ENCODE measurements around the gene MDGA2.

MDGA2 gene

DNA sequence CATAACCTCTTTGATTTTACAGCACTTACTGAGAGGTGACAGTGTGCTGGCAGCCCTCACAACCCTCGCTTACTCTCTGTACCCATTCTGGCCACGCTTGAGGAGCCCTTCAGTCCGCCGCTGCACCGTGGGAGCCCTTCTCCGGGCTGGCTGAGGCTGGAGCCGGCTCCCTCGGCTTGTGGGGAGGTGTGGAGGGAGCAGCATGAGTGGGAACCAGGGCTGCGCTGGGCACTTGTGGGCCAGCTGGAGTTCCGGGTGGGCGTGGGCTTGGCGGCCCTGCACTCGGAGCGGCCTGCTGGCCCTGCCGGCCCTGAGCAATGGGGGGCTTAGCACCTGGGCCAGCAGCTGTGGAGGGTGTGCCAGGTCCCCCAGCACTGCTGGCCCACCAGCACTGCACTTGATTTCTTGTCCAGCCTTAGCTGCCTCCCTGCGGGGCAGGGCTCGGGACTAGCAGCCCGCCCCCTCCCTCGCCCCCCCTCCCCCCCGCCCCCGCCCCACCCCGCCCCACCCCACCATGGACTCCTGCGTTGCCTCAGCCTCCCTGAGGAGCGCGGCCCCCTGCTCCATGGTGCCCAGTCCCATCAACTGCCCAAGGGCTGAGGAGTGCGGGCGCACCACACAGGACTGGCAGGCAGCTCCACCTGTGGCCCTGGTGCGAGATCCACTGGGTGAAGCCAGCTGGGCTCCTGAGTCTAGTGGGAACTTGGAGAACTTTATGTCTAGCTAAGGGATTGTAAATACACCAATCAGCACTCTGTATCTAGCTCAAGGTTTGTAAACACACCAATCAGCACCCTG, 9.9 kb downstream of the MDGA2 start:
- H3K4me3 ChIP-seq (ENCODE audit: control insufficient read depth, low read depth, low read length): no peak overlapping the region
- TF ChIP-seq, protein P1, sequence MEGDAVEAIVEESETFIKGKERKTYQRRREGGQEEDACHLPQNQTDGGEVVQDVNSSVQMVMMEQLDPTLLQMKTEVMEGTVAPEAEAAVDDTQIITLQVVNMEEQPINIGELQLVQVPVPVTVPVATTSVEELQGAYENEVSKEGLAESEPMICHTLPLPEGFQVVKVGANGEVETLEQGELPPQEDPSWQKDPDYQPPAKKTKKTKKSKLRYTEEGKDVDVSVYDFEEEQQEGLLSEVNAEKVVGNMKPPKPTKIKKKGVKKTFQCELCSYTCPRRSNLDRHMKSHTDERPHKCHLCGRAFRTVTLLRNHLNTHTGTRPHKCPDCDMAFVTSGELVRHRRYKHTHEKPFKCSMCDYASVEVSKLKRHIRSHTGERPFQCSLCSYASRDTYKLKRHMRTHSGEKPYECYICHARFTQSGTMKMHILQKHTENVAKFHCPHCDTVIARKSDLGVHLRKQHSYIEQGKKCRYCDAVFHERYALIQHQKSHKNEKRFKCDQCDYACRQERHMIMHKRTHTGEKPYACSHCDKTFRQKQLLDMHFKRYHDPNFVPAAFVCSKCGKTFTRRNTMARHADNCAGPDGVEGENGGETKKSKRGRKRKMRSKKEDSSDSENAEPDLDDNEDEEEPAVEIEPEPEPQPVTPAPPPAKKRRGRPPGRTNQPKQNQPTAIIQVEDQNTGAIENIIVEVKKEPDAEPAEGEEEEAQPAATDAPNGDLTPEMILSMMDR (conservative IDR thresholded peaks at IDR 0.05; ENCODE audit: control insufficient read depth, insufficient read depth, low read depth, low read length): no peak
- no peak for DNase-seq (ENCODE audit: low read depth)

DNA sequence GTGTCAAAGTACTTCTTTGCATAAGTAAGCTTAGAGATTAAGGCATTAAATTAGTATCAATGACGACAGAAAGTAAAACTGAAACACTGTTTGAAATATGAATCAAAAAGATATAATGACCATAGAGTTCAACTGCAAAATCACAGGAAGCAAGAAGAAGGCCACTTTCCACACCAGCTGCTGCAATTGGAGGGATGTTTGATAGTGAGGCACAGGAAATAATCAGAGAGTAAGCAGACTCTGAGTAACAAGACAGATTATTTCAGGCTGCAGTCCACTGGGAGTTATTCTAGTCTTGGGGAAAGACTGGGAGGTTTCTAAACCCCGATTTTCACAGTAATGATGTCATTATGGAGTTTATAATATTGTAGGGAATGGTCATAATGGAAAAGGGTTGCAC, 12.9 kb downstream of the MDGA2 start:
- H3K4me3 ChIP-seq (ENCODE audit: control insufficient read depth, low read depth, low read length): no peak overlapping the region
- no peak for DNase-seq (ENCODE audit: low read depth)
- TF ChIP-seq, protein P1 (conservative IDR thresholded peaks at IDR 0.05; ENCODE audit: control insufficient read depth, insufficient read depth, low read depth, low read length): no peak

DNA sequence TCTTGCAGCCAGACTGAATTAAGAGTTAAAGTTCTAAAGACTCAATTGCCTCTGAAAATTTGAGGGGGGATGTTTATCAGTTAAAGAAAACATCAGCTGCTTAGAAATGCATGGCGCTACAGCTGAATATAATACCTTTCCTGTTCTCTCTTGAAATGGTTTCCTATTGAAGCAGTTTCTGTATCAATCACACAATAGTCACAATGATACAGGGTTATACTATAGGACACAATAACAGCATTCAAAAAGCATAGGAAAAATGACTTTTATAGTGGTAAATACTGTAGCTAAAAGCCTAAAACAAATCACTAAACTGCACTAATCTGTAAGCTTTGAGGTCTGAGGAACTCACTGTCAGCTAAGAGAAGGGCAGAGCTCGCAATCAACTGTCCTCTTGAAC, 15.2 kb downstream of the MDGA2 start:
- TF ChIP-seq, protein P1 (conservative IDR thresholded peaks at IDR 0.05; ENCODE audit: control insufficient read depth, insufficient read depth, low read depth, low read length): no peak
- H3K4me3 ChIP-seq (ENCODE audit: control insufficient read depth, low read depth, low read length): no peak overlapping the region
- no peak for DNase-seq (ENCODE audit: low read depth)

DNA sequence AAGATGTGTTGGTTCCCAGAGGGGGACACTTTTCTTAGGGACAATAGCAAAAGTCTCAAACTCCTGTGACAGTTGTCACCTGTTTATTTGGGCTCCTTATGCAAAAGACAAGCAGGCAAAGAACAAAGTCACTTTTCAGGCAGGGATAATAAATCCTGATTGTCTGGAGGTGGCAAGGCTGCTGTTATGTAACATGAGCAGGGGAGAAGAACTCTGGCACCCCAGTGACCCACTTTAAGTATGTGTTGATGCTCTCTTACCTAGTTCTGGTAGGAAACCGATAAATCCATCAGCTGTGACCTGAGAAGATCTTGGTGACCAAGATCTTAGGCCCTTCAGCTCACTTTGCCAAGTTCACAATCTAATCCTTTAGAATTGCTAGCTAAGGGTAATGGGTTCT, 17.4 kb downstream of the MDGA2 start:
- TF ChIP-seq, protein P1 (conservative IDR thresholded peaks at IDR 0.05; ENCODE audit: control insufficient read depth, insufficient read depth, low read depth, low read length): no peak
- DNase-seq (ENCODE audit: low read depth): no peak

DNA sequence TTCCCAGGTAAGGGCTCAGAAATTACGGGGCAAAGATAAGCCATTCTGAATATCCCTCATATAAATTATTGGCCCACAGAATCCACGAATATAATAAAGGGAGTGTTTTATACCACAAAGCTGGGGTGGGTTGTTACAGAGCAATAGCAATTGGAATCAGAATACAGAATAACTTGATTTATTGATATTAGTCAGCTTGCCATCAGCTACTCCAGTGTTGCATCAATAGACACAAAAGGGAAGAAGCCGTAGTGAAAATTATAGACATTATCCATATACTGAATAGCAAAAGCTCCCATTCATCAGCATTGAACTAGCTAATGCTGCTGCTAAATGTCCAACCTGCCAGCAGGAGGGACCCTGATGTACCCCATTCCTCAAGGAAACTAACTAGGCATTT, 18.3 kb downstream of the MDGA2 start:
- H3K4me3 ChIP-seq (ENCODE audit: control insufficient read depth, low read depth, low read length): no peak overlapping the region
- TF ChIP-seq, protein P1 (conservative IDR thresholded peaks at IDR 0.05; ENCODE audit: control insufficient read depth, insufficient read depth, low read depth, low read length): no peak
- no peak for DNase-seq (ENCODE audit: low read depth)

More for the DNA sequence above, 17.4 kb downstream of the MDGA2 start:
- H3K4me3 ChIP-seq (ENCODE audit: control insufficient read depth, low read depth, low read length): no peak overlapping the region

DNA sequence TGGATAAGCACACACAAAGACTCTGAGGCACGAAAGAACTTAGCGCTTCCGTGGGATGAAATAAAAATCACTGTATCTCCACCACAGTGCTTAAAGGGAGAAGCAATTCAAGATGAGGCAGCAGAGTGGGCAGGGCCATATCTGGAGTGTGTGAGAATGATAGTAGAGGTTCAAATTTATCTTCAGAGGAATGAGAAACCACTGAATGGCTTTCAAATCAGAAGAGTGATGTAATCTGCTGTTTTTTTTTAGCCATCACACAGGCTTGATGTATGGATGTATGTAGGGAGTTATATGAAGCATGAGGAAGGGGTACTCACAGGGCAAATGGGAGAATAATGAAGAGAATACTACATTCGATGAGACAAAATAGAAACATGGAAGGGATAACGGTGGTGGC, 24.1 kb downstream of the MDGA2 start:
- no peak for DNase-seq (ENCODE audit: low read depth)
- TF ChIP-seq, protein P1 (conservative IDR thresholded peaks at IDR 0.05; ENCODE audit: control insufficient read depth, insufficient read depth, low read depth, low read length): no peak
- H3K4me3 ChIP-seq (ENCODE audit: control insufficient read depth, low read depth, low read length): no peak overlapping the region
